ENCODE measurements around the gene SORCS2. TPM values are rescaled to one million over a fixed set of nuclear protein-coding genes. Genes with fewer than 3 reads are reported as not detected.

SORCS2 gene
- polyA plus RNA-seq, 1 donor from 2014 or later = 1.0 TPM

- no peak overlapping the region for H3K27ac ChIP-seq (ENCODE audit: low read length)
- no peak overlapping the region for H2AFZ ChIP-seq (ENCODE audit: low read depth, low read length)
- H3K9me2 ChIP-seq (ENCODE audit: insufficient read depth, low read length) = no peaks in the 10 kb centered on the region
- H3K9ac ChIP-seq (ENCODE audit: low read length) = no peak overlapping the region
- H3F3A ChIP-seq (ENCODE audit: insufficient read depth, low read length, poor library complexity, severe bottlenecking) = no peaks in the 10 kb centered on the region
- H3K27me3 ChIP-seq (ENCODE audit: insufficient read depth, low read depth, low read length) = no peaks in the 10 kb centered on the region
- no peaks in the 10 kb centered on the region for H4K20me1 ChIP-seq (ENCODE audit: insufficient read depth)
- H3K79me2 ChIP-seq (replicated peaks; ENCODE audit: insufficient read depth, low read length) = no peaks in the 10 kb centered on the region
- no peak for TF ChIP-seq EP300 (conservative IDR thresholded peaks at IDR 0.05; ENCODE audit: poor library complexity, severe bottlenecking)
- TF ChIP-seq POLR2AphosphoS5 (IDR thresholded peaks at IDR 0.05) = no peak
- TF ChIP-seq TAF1 (IDR thresholded peaks at IDR 0.05; ENCODE audit: low read depth) = no peak
- TF ChIP-seq REST (IDR thresholded peaks at IDR 0.05; ENCODE audit: borderline replicate concordance) = no peak
- no peak for TF ChIP-seq CTCF (IDR thresholded peaks at IDR 0.05; ENCODE audit: poor library complexity, severe bottlenecking)
- TF ChIP-seq SMC3 (conservative IDR thresholded peaks at IDR 0.05; ENCODE audit: poor library complexity) = no peak
- no peak for TF ChIP-seq MXI1 (conservative IDR thresholded peaks at IDR 0.05; ENCODE audit: poor library complexity, severe bottlenecking)
- no peak for TF ChIP-seq EZH2 (IDR thresholded peaks at IDR 0.05; ENCODE audit: borderline replicate concordance, insufficient read depth, low read length, poor library complexity, severe bottlenecking)
- no peak for TF ChIP-seq RAD21 (conservative IDR thresholded peaks at IDR 0.05)
- no peak overlapping the region for H3K4me3 ChIP-seq (ENCODE audit: low read length)
- H3K36me3 ChIP-seq (ENCODE audit: insufficient read depth, low read length) = no peaks in the 10 kb centered on the region
- no peak overlapping the region for H3K4me2 ChIP-seq (ENCODE audit: low read length)
- no peaks in the 10 kb centered on the region for H3K9me3 ChIP-seq (ENCODE audit: low read length)
Observed at GRCh38 chr4:7367864-7368277, 175.5 kb downstream of the SORCS2 start.

- Histone ChIP-seq H4K20me1 (ENCODE audit: insufficient read depth) (no peaks in the 10 kb centered on the region), H3K27ac (ENCODE audit: low read length) (no peak overlapping the region), H3K9ac (ENCODE audit: low read length) (no peak overlapping the region)
Observed at GRCh38 chr4:7368296-7368695, 176.0 kb downstream of the SORCS2 start.

More at GRCh38 chr4:7368296-7368695, 176.0 kb downstream of the SORCS2 start:
- Histone ChIP-seq H3K36me3 (ENCODE audit: insufficient read depth, low read length) (no peaks in the 10 kb centered on the region), H3K79me2 (replicated peaks; ENCODE audit: insufficient read depth, low read length) (no peaks in the 10 kb centered on the region), H3K4me3 (ENCODE audit: low read length) (no peak overlapping the region), H3K9me3 (ENCODE audit: low read length) (no peaks in the 10 kb centered on the region), H3K27me3 (ENCODE audit: insufficient read depth, low read depth, low read length) (no peaks in the 10 kb centered on the region), H2AFZ (ENCODE audit: low read depth, low read length) (no peak overlapping the region), H3K4me2 (ENCODE audit: low read length) (no peak overlapping the region), H3F3A (ENCODE audit: insufficient read depth, low read length, poor library complexity, severe bottlenecking) (no peaks in the 10 kb centered on the region), H3K9me2 (ENCODE audit: insufficient read depth, low read length) (no peaks in the 10 kb centered on the region)
- no peak for TF ChIP-seq REST (IDR thresholded peaks at IDR 0.05; ENCODE audit: borderline replicate concordance)
- no peak for TF ChIP-seq MXI1 (conservative IDR thresholded peaks at IDR 0.05; ENCODE audit: poor library complexity, severe bottlenecking)
- TF ChIP-seq EZH2 (IDR thresholded peaks at IDR 0.05; ENCODE audit: borderline replicate concordance, insufficient read depth, low read length, poor library complexity, severe bottlenecking) = no peak
- no peak for TF ChIP-seq TAF1 (IDR thresholded peaks at IDR 0.05; ENCODE audit: low read depth)
- TF ChIP-seq POLR2AphosphoS5 (IDR thresholded peaks at IDR 0.05) = no peak
- TF ChIP-seq EP300 (conservative IDR thresholded peaks at IDR 0.05; ENCODE audit: poor library complexity, severe bottlenecking) = no peak
- TF ChIP-seq CTCF (IDR thresholded peaks at IDR 0.05; ENCODE audit: poor library complexity, severe bottlenecking) = no peak
- no peak for TF ChIP-seq RAD21 (conservative IDR thresholded peaks at IDR 0.05)
- TF ChIP-seq SMC3 (conservative IDR thresholded peaks at IDR 0.05; ENCODE audit: poor library complexity) = no peak

Data from neural cell (in vitro differentiated cells).